Stimulated activated CD8-positive, alpha-beta memory T cell treated with anti-CD3 and anti-CD28 coated beads, Interleukin-12 subunit alpha, Interleukin-12 subunit beta, amount 100 ng/mL, for 1 hour (primary cell): Measurements from ENCODE around the gene DENND10.
"Not testable (repeated sequence)": the region's sequence is repeated elsewhere in the genome, so short reads cannot be mapped to it uniquely, and the experiment has no call there.

ENCODE experiments used
- DNase-seq: peaks from one replicate; pipeline ENCODE4 v3.0.0-alpha.2; 2020; ENCODE audit warnings: low read depth

DENND10 gene

GRCh38 chr10:119132521-119133345 lies 28.8 kb downstream of the DENND10 start:
- DNase-seq: no peak

GRCh38 chr10:119133949-119134348 lies 30.0 kb downstream of the DENND10 start:
- DNase-seq: no peak

- DNase-seq: no peak
These were observed 31.6 kb downstream of the DENND10 start for GRCh38 chr10:119135513-119135881.

GRCh38 chr10:119136084-119136483 lies 32.2 kb downstream of the DENND10 start:
- no peak for DNase-seq

- DNase-seq: not testable (repeated sequence)
These were observed 34.0 kb downstream of the DENND10 start for GRCh38 chr10:119137878-119138277.

- DNase-seq: no peak
These were observed 34.7 kb downstream of the DENND10 start for GRCh38 chr10:119138346-119139306.

- DNase-seq: peak; percentile 27
These were observed 35.7 kb downstream of the DENND10 start for GRCh38 chr10:119139464-119140067.

GRCh38 chr10:119140603-119141245 lies 36.8 kb downstream of the DENND10 start:
- DNase-seq: no peak

GRCh38 chr10:119143657-119144056 lies 39.7 kb downstream of the DENND10 start:
- DNase-seq: no peak

GRCh38 chr10:119149157-119149556 lies 45.2 kb downstream of the DENND10 start:
- DNase-seq: no peak

- DNase-seq: no peak
These were observed 45.8 kb downstream of the DENND10 start for GRCh38 chr10:119149729-119150128.

GRCh38 chr10:119151601-119152000 lies 47.7 kb downstream of the DENND10 start:
- DNase-seq: not testable (repeated sequence)

- no peak for DNase-seq
These were observed 49.1 kb downstream of the DENND10 start for GRCh38 chr10:119153041-119153440.

- no peak for DNase-seq
These were observed 49.7 kb downstream of the DENND10 start for GRCh38 chr10:119153661-119154060.

GRCh38 chr10:119159332-119159731 lies 55.4 kb downstream of the DENND10 start:
- no peak for DNase-seq

GRCh38 chr10:119161680-119162451 lies 58.0 kb downstream of the DENND10 start:
- DNase-seq: no peak

- no peak for DNase-seq
These were observed 58.7 kb downstream of the DENND10 start for GRCh38 chr10:119162452-119163092.

- peak; percentile 50 for DNase-seq
These were observed 61.5 kb downstream of the DENND10 start, which contains the start of gene SFXN4 for GRCh38 chr10:119165171-119166117. TSS of gene SFXN4 (minus strand) at chr10:119165714. CDS start at chr10:119165647, 67 bp downstream.

GRCh38 chr10:119166118-119166500 lies 62.2 kb downstream of the DENND10 start:
- no peak for DNase-seq
